Testis (tissue), 2 donors: Measurements from ENCODE around the gene FHOD1.

Source experiments
- CTCF ChIP-seq, 3 experiments: fragments of 450-650 bp in 2 of 3; fragments of 200-600 bp in 1 of 3; sonication (generic) in 1 of 3; IDR thresholded peaks; one replicate each; pipeline ENCODE4 v1.5.1; 2016 to 2019; ENCODE audit warnings: antibody characterized with exemption in 3 of 3, mild to moderate bottlenecking in 2 of 3, moderate library complexity in 1 of 3
- POLR2A ChIP-seq: fragments of 450-650 bp; IDR thresholded peaks from one replicate; pipeline ENCODE4 v1.6.1; 2017; ENCODE audit warnings: antibody characterized with exemption, mild to moderate bottlenecking, moderate library complexity

- TF ChIP-seq CTCF (IDR thresholded peaks at IDR 0.05) (no peak), POLR2A (no peak)
Observed at GRCh38 chr16:67228034-67228785, 19.1 kb downstream of the FHOD1 start.
